Tibial nerve (tissue), 4 donors: ENCODE results near the gene ASPG. TPM values are rescaled to one million over a fixed set of nuclear protein-coding genes. Genes with fewer than 3 reads are reported as not detected.

Source experiments
- DNase-seq, 2 donors: peaks; one replicate each; pipeline ENCODE4 v3.0.0-alpha.2; 2019; ENCODE audit warnings: low spot score in 2 of 2
- H3K27ac ChIP-seq, 4 donors: fragments of 200-600 bp; sonication (generic) in 3 of 4; one replicate each; pipeline ENCODE4 v1.5.1; 2017 to 2019; ENCODE audit warnings: mild to moderate bottlenecking in 1 of 4
- H3K27me3 ChIP-seq, 2 donors: fragments of 200-600 bp; sonication (generic) in 1 of 2; one replicate each; pipeline versions ENCODE4 v1.5.1 to v1.6.0; 2017 to 2019
- H3K36me3 ChIP-seq, 3 donors: fragments of 200-600 bp; sonication (generic); one replicate each; pipeline ENCODE4 v1.5.1; 2018 to 2019
- H3K4me1 ChIP-seq, 4 donors: fragments of 200-600 bp; sonication (generic) in 3 of 4; one replicate each; pipeline ENCODE4 v1.5.1; 2017 to 2019
- H3K4me3 ChIP-seq, 4 donors: fragments of 200-600 bp; sonication (generic) in 3 of 4; one replicate each; pipeline ENCODE4 v1.5.1; 2017 to 2019; ENCODE audit warnings: mild to moderate bottlenecking in 1 of 4, moderate library complexity in 1 of 4
- H3K9me3 ChIP-seq, 4 donors: fragments of 200-600 bp; sonication (generic) in 3 of 4; one replicate each; pipeline ENCODE4 v1.5.1; 2017 to 2019
- CTCF ChIP-seq, 5 experiments: fragments of 200-600 bp in 3 of 5; fragments of 450-650 bp in 2 of 5; sonication (generic) in 3 of 5; IDR thresholded peaks; one replicate each; pipeline ENCODE4 v1.5.1; 2016 to 2019; ENCODE audit warnings: antibody characterized with exemption in 5 of 5, mild to moderate bottlenecking in 3 of 5, moderate library complexity in 2 of 5
- EP300 ChIP-seq, 2 donors: sonication (generic); formaldehyde crosslinking; IDR thresholded peaks; one replicate each; pipeline ENCODE4 v1.6.1; 2017; ENCODE audit warnings: antibody characterized with exemption in 2 of 2, mild to moderate bottlenecking in 1 of 2
- POLR2A ChIP-seq, 2 donors: fragments of 450-650 bp; IDR thresholded peaks; one replicate each; pipeline ENCODE4 v1.6.1; 2017; ENCODE audit warnings: antibody characterized with exemption in 2 of 2, mild to moderate bottlenecking in 2 of 2, moderate library complexity in 2 of 2
- WGBS, 2 donors: methylation state at CpG; one replicate each; pipeline ENCODE4 v1.1.5; 2018; 5-methylcytosine and 5-hydroxymethylcytosine counted together
- total RNA-seq, 4 donors: library from RNA; depleted of rRNA; stranded (reverse); fragments of >200 nt; gene quantifications; one replicate each; pipeline ENCODE4 v1.1.0, GENCODE V29; 2016

The ASPG gene
- total RNA-seq, 4 donors from 2014 or later, result 2.4 to 8.7 (median 2.7) TPM

- Histone ChIP-seq H3K4me3 (no peak overlapping the region), H3K4me1 (peaks cover 0 to 6% (median 0%) of the 10 kb centered on the region in 4 donors), H3K27ac (no peak overlapping the region), H3K27me3 (no peaks in the 10 kb centered on the region), H3K36me3 (no peaks in the 10 kb centered on the region), H3K9me3 (peaks cover 0 to 17% (median 0%) of the 10 kb centered on the region in 4 donors)
- WGBS, 2 donors, result 67 to 69% methylated on average over 4 of the region's 4 CpGs
- DNase-seq, result no peak
- no peak for TF ChIP-seq CTCF (IDR thresholded peaks at IDR 0.05)
- TF ChIP-seq EP300 (IDR thresholded peaks at IDR 0.05), result no peak
- no peak for TF ChIP-seq POLR2A (IDR thresholded peaks at IDR 0.05)
Observed at GRCh38 chr14:104073764-104074163, 11.7 kb upstream of the ASPG start.

GRCh38 chr14:104075530-104076151 is 9.9 kb upstream of the ASPG start:
- peaks cover 0 to 6% (median 0%) of the 10 kb centered on the region in 4 donors for H3K4me1 ChIP-seq
- no peaks in the 10 kb centered on the region for H3K27me3 ChIP-seq
- no peak overlapping the region for H3K27ac ChIP-seq
- no peak for DNase-seq
- no peak for TF ChIP-seq CTCF (IDR thresholded peaks at IDR 0.05)
- no peaks in the 10 kb centered on the region for H3K36me3 ChIP-seq
- 26 to 31% methylated on average over 6 of the region's 6 CpGs for WGBS, 2 donors
- H3K9me3 ChIP-seq, result peaks cover 0 to 17% (median 0%) of the 10 kb centered on the region in 4 donors
- H3K4me3 ChIP-seq, result no peak overlapping the region

- DNase-seq, result no peak
- peaks cover 0 to 17% (median 0%) of the 10 kb centered on the region in 4 donors for H3K9me3 ChIP-seq
- TF ChIP-seq POLR2A (IDR thresholded peaks at IDR 0.05) (no peak), EP300 (IDR thresholded peaks at IDR 0.05) (no peak), CTCF (IDR thresholded peaks at IDR 0.05) (no peak)
- H3K27ac ChIP-seq, result no peak overlapping the region
- peaks cover 0 to 3% of the 10 kb centered on the region in 2 donors for H3K27me3 ChIP-seq
- 59 to 65% methylated on average over 5 of the region's 5 CpGs for WGBS, 2 donors
- peaks cover 0 to 6% (median 0%) of the 10 kb centered on the region in 4 donors for H3K4me1 ChIP-seq
- H3K36me3 ChIP-seq, result no peaks in the 10 kb centered on the region
- H3K4me3 ChIP-seq, result no peak overlapping the region
Observed at GRCh38 chr14:104076743-104077142, 8.8 kb upstream of the ASPG start.

- Histone ChIP-seq H3K4me1 (peaks cover 0 to 6% (median 0%) of the 10 kb centered on the region in 4 donors), H3K27ac (no peak overlapping the region), H3K9me3 (peaks cover 0 to 12% (median 0%) of the 10 kb centered on the region in 4 donors), H3K27me3 (peaks cover 0 to 6% of the 10 kb centered on the region in 2 donors), H3K4me3 (no peak overlapping the region), H3K36me3 (no peaks in the 10 kb centered on the region)
- TF ChIP-seq EP300 (IDR thresholded peaks at IDR 0.05), result no peak
- peak; percentile 94 to 100 (median 99) for TF ChIP-seq CTCF (IDR thresholded peaks at IDR 0.05)
- peak; percentile 70 to 82 for DNase-seq
- 2% methylated on average over 7 of the region's 7 CpGs for WGBS, 2 donors
Observed at GRCh38 chr14:104078031-104078455, 7.5 kb upstream of the ASPG start.

GRCh38 chr14:104080376-104081260 is 4.9 kb upstream of the ASPG start:
- no peak for DNase-seq
- WGBS, 2 donors, result 85 to 91% methylated on average over 22 to 23 of the region's 23 CpGs
- Histone ChIP-seq H3K4me1 (peaks cover 0 to 15% (median 0%) of the 10 kb centered on the region in 4 donors), H3K27me3 (peaks cover 0 to 21% of the 10 kb centered on the region in 2 donors), H3K4me3 (no peak overlapping the region), H3K27ac (no peak overlapping the region), H3K36me3 (no peaks in the 10 kb centered on the region), H3K9me3 (no peaks in the 10 kb centered on the region)
- TF ChIP-seq POLR2A (IDR thresholded peaks at IDR 0.05) (no peak), EP300 (IDR thresholded peaks at IDR 0.05) (no peak), CTCF (IDR thresholded peaks at IDR 0.05) (no peak)
